PC-3 (cell line): ENCODE data around the gene FUS. TPM values are rescaled to one million over a fixed set of nuclear protein-coding genes. Genes with fewer than 3 reads are reported as not detected.

ENCODE experiments used
- ATAC-seq: fragments of 200-7000 bp; cut with Tn5 transposase; 2 replicates; pipeline ENCODE4 v1.9.1; 2020; ENCODE audit warnings: mild to moderate bottlenecking, moderate library complexity
- BruUV-seq: library from RNA; stranded (reverse); fragments of 400-500 nt; replicated peaks from 2 replicates; lab custom pipeline; 2021; lab: Mats Ljungman, UMichigan
- CTCF ChIA-PET: fragments of 300-600 bp; sonication (Branson Sonifier 250); formaldehyde crosslinking; loops from one replicate; lab custom pipeline; 2022; ENCODE audit warnings: antibody characterized with exemption; lab: Charles Lee
- POLR2A ChIA-PET: fragments of 300-600 bp; sonication (Branson Sonifier 250); formaldehyde crosslinking; loops from one replicate; lab custom pipeline; 2022; ENCODE audit warnings: antibody characterized with exemption; ENCODE audit not compliant: unreplicated experiment; lab: Charles Lee
- DNase-seq: peaks from one replicate; pipeline ENCODE4 v3.0.0-alpha.2; 2015
- H2AFZ ChIP-seq: fragments of 300-600 bp; sonication (generic); 2 replicates; pipeline ENCODE4 v1.6.0; 2016; ENCODE audit warnings: antibody characterized with exemption, low read length
- H3F3A ChIP-seq: fragments of 300-600 bp; sonication (generic); one replicate; pipeline ENCODE4 v1.6.0; 2017; ENCODE audit warnings: antibody characterized with exemption, low read length, control low read depth, mild to moderate bottlenecking; ENCODE audit not compliant: unreplicated experiment
- H3K27ac ChIP-seq: fragments of 300-600 bp; sonication (generic); 2 replicates; pipeline ENCODE4 v1.5.1; 2016; ENCODE audit warnings: mild to moderate bottlenecking, low read length
- H3K27me3 ChIP-seq: fragments of 300-600 bp; sonication (generic); 2 replicates; pipeline ENCODE4 v1.6.1; 2016; ENCODE audit warnings: low read length, mixed read lengths
- H3K36me3 ChIP-seq: fragments of 300-600 bp; sonication (generic); 2 replicates; pipeline ENCODE4 v1.6.1; 2016; ENCODE audit warnings: low read depth, mixed run types, low read length, mixed read lengths
- H3K4me1 ChIP-seq: fragments of 300-600 bp; sonication (generic); 2 replicates; pipeline ENCODE4 v1.5.1; 2016; ENCODE audit warnings: low read length; ENCODE audit not compliant: insufficient read depth
- H3K4me2 ChIP-seq: fragments of 300-600 bp; sonication (generic); 2 replicates; pipeline ENCODE4 v1.6.0; 2016; ENCODE audit warnings: low read length
- H3K4me3 ChIP-seq: fragments of 300-600 bp; sonication (generic); 2 replicates; pipeline ENCODE4 v1.5.1; 2016; ENCODE audit warnings: mild to moderate bottlenecking, low read length, mixed read lengths
- H3K79me2 ChIP-seq: fragments of 300-600 bp; sonication (generic); 2 replicates; pipeline ENCODE4 v1.6.1; 2017; ENCODE audit warnings: low read length, mixed read lengths
- H3K9ac ChIP-seq: fragments of 300-600 bp; sonication (generic); 2 replicates; pipeline ENCODE4 v1.6.0; 2016; ENCODE audit warnings: mild to moderate bottlenecking, low read length
- H3K9me2 ChIP-seq: fragments of 300-600 bp; sonication (generic); replicated peaks from 2 replicates; pipeline ENCODE4 v1.6.1; 2016; ENCODE audit warnings: mixed run types, low read length, mixed read lengths
- H3K9me3 ChIP-seq: fragments of 300-600 bp; sonication (generic); 2 replicates; pipeline ENCODE4 v1.6.1; 2016; ENCODE audit warnings: low read length, mixed read lengths
- H4K20me1 ChIP-seq: fragments of 300-600 bp; sonication (generic); 2 replicates; pipeline ENCODE4 v1.6.1; 2016; ENCODE audit warnings: low read length, mixed read lengths
- CTCF ChIP-seq: fragments of 300-600 bp; sonication (generic); conservative IDR thresholded peaks from 2 replicates; pipeline ENCODE4 v1.5.1; 2017; ENCODE audit warnings: antibody characterized with exemption, low read depth, mild to moderate bottlenecking, low read length
- EZH2 ChIP-seq: fragments of 300-600 bp; sonication (generic); IDR thresholded peaks from one replicate; pipeline ENCODE4 v1.6.1; 2017; ENCODE audit warnings: antibody characterized with exemption, mild to moderate bottlenecking, low read length; ENCODE audit not compliant: unreplicated experiment
- EZH2phosphoT487 ChIP-seq: fragments of 300-600 bp; sonication (generic); IDR thresholded peaks from 2 replicates; pipeline ENCODE4 v1.6.1; 2018; ENCODE audit warnings: mild to moderate bottlenecking, antibody characterized with exemption, low read length, borderline replicate concordance
- intact Hi-C: fragments of 100-400 bp; cut with micrococcal nuclease; formaldehyde crosslinking; loops from 2 replicates; pipeline ENCODE4 v1.9.0; 2023
- total RNA-seq: library from RNA; depleted of rRNA; stranded (reverse); fragments of >200 nt; gene quantifications from 2 replicates; pipeline ENCODE4 v1.2.3, GENCODE V29; 2014

The FUS gene
- total RNA-seq, 1 experiment from 2014 or later, result 43.0 TPM

GRCh38 chr16:31201582-31202413 is 21.9 kb downstream of the FUS start:
- Histone ChIP-seq H3K27me3 (no peaks in the 10 kb centered on the region), H3K9me2 (no peaks in the 10 kb centered on the region), H3K9me3 (no peaks in the 10 kb centered on the region), H3K4me1 (peaks cover 22% of the 10 kb centered on the region; the same call in 1 of the 2 replicates), H3F3A (no peaks in the 10 kb centered on the region), H2AFZ (no peak overlapping the region), H3K79me2 (no peaks in the 10 kb centered on the region), H4K20me1 (peaks cover 6% of the 10 kb centered on the region; the same call in 1 of the 2 replicates), H3K4me2 (peak overlapping the region; percentile 83), H3K36me3 (no peaks in the 10 kb centered on the region), H3K9ac (no peak overlapping the region), H3K27ac (no peak overlapping the region), H3K4me3 (peak overlapping the region; percentile 68)
- intact Hi-C loops, result loop anchor here (10.0 kb wide), 1 partner anchor 253 kb away; the partner anchor contains the start of gene ARMC5
- DNase-seq (no peak), ATAC-seq (peak; percentile 54)
- ChIA-PET CTCF (interaction anchor here (0.6 kb wide), 1 partner anchor 18 kb away, joined by 4 read pairs; no protein-coding TSS in a partner anchor), POLR2A (interaction anchor here (0.6 kb wide), 1 partner anchor 84 kb away, joined by 4 read pairs; the partner anchor contains the start of gene KAT8)
- no TSS peak for BruUV-seq
- TF ChIP-seq EZH2 (no peak), EZH2phosphoT487 (no peak), CTCF (no peak)

DNA sequence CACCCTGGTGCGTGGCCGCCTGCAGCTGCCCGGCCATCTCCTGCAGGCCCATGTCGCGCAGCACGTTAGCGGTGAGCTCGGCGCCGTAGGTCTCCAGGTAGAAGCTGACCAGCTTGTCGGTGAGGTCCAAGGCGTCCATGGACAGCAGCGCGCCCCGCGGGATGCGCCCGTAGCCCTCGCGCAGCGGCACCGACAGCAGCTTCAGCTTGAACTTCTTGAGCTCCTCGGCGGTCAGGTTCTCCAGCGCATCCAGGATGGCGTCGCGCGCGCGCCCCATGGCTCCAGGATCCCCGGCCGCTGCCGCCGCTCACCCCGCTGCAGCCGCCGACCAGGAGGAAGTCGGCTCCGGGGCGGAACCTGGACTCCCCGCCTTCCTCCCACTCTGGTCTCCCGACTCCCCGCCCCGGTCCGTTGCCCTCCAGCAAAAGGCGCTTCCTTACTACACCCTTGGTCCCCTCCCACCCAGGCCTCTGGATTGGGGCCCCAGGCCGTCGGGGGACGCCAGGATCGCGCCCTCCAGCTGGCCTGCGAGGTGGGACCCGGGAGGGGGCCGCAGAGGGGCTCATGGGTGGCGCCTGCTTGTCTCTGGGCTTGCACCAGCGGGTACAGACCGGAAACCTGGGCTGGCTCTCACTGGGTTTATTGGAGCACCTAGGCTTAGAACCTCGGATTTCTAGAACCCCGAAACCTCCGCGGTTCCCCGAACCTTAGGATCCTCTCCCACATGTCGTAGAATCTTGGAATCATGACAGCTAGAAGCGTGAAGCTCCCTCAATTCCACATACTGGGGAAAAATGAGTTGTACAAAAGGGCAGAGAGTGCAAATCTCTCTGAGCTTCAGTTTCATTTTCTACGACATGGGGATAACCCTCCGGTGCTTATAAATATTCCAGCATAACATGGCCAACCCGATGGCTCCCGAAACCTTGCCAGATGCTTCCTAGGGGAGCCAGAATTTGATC is 22.8 kb downstream of the FUS start, which contains the start of gene PYCARD:
PYCARD (minus strand) TSS at position 347 of the 962 bp plus-strand sequence; CDS start at position 277, 70 bp downstream.
- no peaks in the 10 kb centered on the region for H3K9me2 ChIP-seq
- ChIA-PET POLR2A (interaction anchor here (0.6 kb wide), 1 partner anchor 85 kb away, joined by 4 read pairs; the partner anchor contains the start of gene KAT8), CTCF (no interaction called here)
- no peaks in the 10 kb centered on the region for H3K79me2 ChIP-seq
- H3K4me2 ChIP-seq, result peak within 1 kb of the TSS; percentile 83
- no peak for TF ChIP-seq EZH2
- TF ChIP-seq CTCF, result no peak
- TF ChIP-seq EZH2phosphoT487, result no peak
- intact Hi-C loops, result loop anchor here (10.0 kb wide), 1 partner anchor 252 kb away; the partner anchor contains the start of gene ARMC5
- no peaks in the 10 kb centered on the region for H3K9me3 ChIP-seq
- H3K9ac ChIP-seq, result no peak within 1 kb of the TSS
- no TSS peak for BruUV-seq
- H3K36me3 ChIP-seq, result no peaks in the 10 kb centered on the region
- ATAC-seq (peak; percentile 32), DNase-seq (peak; percentile 17)
- H3K27me3 ChIP-seq, result no peaks in the 10 kb centered on the region
- no peak within 1 kb of the TSS for H3K27ac ChIP-seq
- H4K20me1 ChIP-seq, result peaks cover 6% of the 10 kb centered on the region; the same call in 1 of the 2 replicates
- H3K4me3 ChIP-seq, result peak within 1 kb of the TSS; percentile 68
- no peaks in the 10 kb centered on the region for H3F3A ChIP-seq
- H3K4me1 ChIP-seq, result peaks cover 22% of the 10 kb centered on the region; the same call in 1 of the 2 replicates
- H2AFZ ChIP-seq, result 0 out of 2 replicates have a peak within 1 kb of the TSS, but pooled peaks have one; percentile 38
